Loucy (cell line): Measurements from ENCODE around the gene FOXK2.

ENCODE experiments used
- H2AFZ ChIP-seq: fragments of 200-600 bp; sonication (generic); 2 replicates; pipeline ENCODE4 v1.6.0; 2016; ENCODE audit warnings: antibody characterized with exemption, mild to moderate bottlenecking, low read length, moderate library complexity
- H3F3A ChIP-seq: fragments of 200-600 bp; 2 replicates; pipeline ENCODE4 v1.6.0; 2016; ENCODE audit warnings: antibody characterized with exemption, low read depth, mild to moderate bottlenecking
- H3K27me3 ChIP-seq: fragments of 200-600 bp; sonication (generic); 2 replicates; pipeline ENCODE4 v1.6.1; 2014; ENCODE audit warnings: low read length, mild to moderate bottlenecking; ENCODE audit not compliant: insufficient read depth, poor library complexity, severe bottlenecking
- H3K36me3 ChIP-seq: fragments of 200-600 bp; sonication (generic); 2 replicates; pipeline ENCODE4 v1.6.1; 2016; ENCODE audit warnings: low read length; ENCODE audit not compliant: insufficient read depth
- H3K4me1 ChIP-seq: fragments of 200-600 bp; sonication (generic); 2 replicates; pipeline ENCODE4 v1.5.1; 2014; ENCODE audit warnings: low read length, mild to moderate bottlenecking; ENCODE audit not compliant: insufficient read depth, poor library complexity, severe bottlenecking
- H3K4me2 ChIP-seq: fragments of 200-600 bp; sonication (generic); 2 replicates; pipeline ENCODE4 v1.6.0; 2014; ENCODE audit warnings: antibody characterized with exemption, low read length, low read depth, mild to moderate bottlenecking; ENCODE audit not compliant: poor library complexity, severe bottlenecking
- H3K4me3 ChIP-seq: fragments of 200-600 bp; sonication (generic); 2 replicates; pipeline ENCODE4 v1.5.1; 2014; ENCODE audit warnings: low read length, mild to moderate bottlenecking, mixed read lengths; ENCODE audit not compliant: poor library complexity, severe bottlenecking
- H3K79me2 ChIP-seq: fragments of 200-600 bp; sonication (generic); 2 replicates; pipeline ENCODE4 v1.6.1; 2014; ENCODE audit warnings: low read length; ENCODE audit not compliant: insufficient read depth
- H3K9ac ChIP-seq: fragments of 200-600 bp; sonication (generic); 2 replicates; pipeline ENCODE4 v1.6.0; 2014; ENCODE audit warnings: mild to moderate bottlenecking, low read depth, low read length, moderate library complexity; ENCODE audit not compliant: poor library complexity, severe bottlenecking
- H3K9me2 ChIP-seq: fragments of 200-600 bp; sonication (generic); replicated peaks from 2 replicates; pipeline ENCODE4 v1.6.1; 2016; ENCODE audit warnings: low read depth, low read length, mixed read lengths
- H3K9me3 ChIP-seq: fragments of 200-600 bp; sonication (generic); 2 replicates; pipeline ENCODE4 v1.6.1; 2014; ENCODE audit warnings: mild to moderate bottlenecking, antibody characterized with exemption, low read length, low read depth; ENCODE audit not compliant: insufficient read depth
- H4K20me1 ChIP-seq: fragments of 200-600 bp; sonication (generic); 2 replicates; pipeline ENCODE4 v1.6.0; 2014; ENCODE audit warnings: antibody characterized with exemption, low read length, mild to moderate bottlenecking; ENCODE audit not compliant: insufficient read depth, poor library complexity, severe bottlenecking
- CTCF ChIP-seq: fragments of 200-600 bp; sonication (generic); conservative IDR thresholded peaks from 2 replicates; pipeline ENCODE4 v1.5.1; 2014; ENCODE audit warnings: mild to moderate bottlenecking, antibody characterized with exemption, low read length
- EZH2phosphoT487 ChIP-seq: fragments of 200-600 bp; IDR thresholded peaks from 2 replicates; pipeline ENCODE4 v1.6.1; 2018; ENCODE audit warnings: antibody characterized with exemption, mild to moderate bottlenecking, moderate library complexity, borderline replicate concordance

The FOXK2 gene

GRCh38 chr17:82633343-82633742 lies 113.8 kb downstream of the FOXK2 start:
- H3K9me3 ChIP-seq, result no peaks in the 10 kb centered on the region
- H4K20me1 ChIP-seq, result peaks cover 28% of the 10 kb centered on the region
- H2AFZ ChIP-seq, result no peak overlapping the region
- no peaks in the 10 kb centered on the region for H3K9me2 ChIP-seq
- H3K4me1 ChIP-seq, result no peaks in the 10 kb centered on the region
- H3F3A ChIP-seq, result no peaks in the 10 kb centered on the region
- peaks cover 78% of the 10 kb centered on the region for H3K79me2 ChIP-seq
- TF ChIP-seq CTCF (no peak), EZH2phosphoT487 (no peak)
- H3K4me2 ChIP-seq, result no peak overlapping the region
- H3K4me3 ChIP-seq, result no peak overlapping the region
- no peaks in the 10 kb centered on the region for H3K27me3 ChIP-seq
- no peak overlapping the region for H3K9ac ChIP-seq
- H3K36me3 ChIP-seq, result peaks cover 60% of the 10 kb centered on the region; the same call in 1 of the 2 replicates

GRCh38 chr17:82636626-82637598 lies 117.4 kb downstream of the FOXK2 start:
- no peaks in the 10 kb centered on the region for H3K9me2 ChIP-seq
- H3K4me3 ChIP-seq, result no peak overlapping the region
- H3K9ac ChIP-seq, result no peak overlapping the region
- H4K20me1 ChIP-seq, result peaks cover 47% of the 10 kb centered on the region
- no peaks in the 10 kb centered on the region for H3K27me3 ChIP-seq
- H3K4me2 ChIP-seq, result no peak overlapping the region
- no peaks in the 10 kb centered on the region for H3F3A ChIP-seq
- no peak overlapping the region for H2AFZ ChIP-seq
- peaks cover 55% of the 10 kb centered on the region; the same call in 1 of the 2 replicates for H3K36me3 ChIP-seq
- H3K4me1 ChIP-seq, result peaks cover 4% of the 10 kb centered on the region
- no peak for TF ChIP-seq CTCF
- no peak for TF ChIP-seq EZH2phosphoT487
- H3K79me2 ChIP-seq, result peaks cover 98% of the 10 kb centered on the region
- no peaks in the 10 kb centered on the region for H3K9me3 ChIP-seq

GRCh38 chr17:82638183-82638773 lies 118.7 kb downstream of the FOXK2 start:
- Histone ChIP-seq H2AFZ (no peak overlapping the region), H3K4me2 (no peak overlapping the region), H3K79me2 (peaks cover 98% of the 10 kb centered on the region), H4K20me1 (peaks cover 46% of the 10 kb centered on the region), H3F3A (no peaks in the 10 kb centered on the region), H3K4me1 (peaks cover 11% of the 10 kb centered on the region), H3K36me3 (peaks cover 55% of the 10 kb centered on the region; the same call in 1 of the 2 replicates), H3K27me3 (no peaks in the 10 kb centered on the region), H3K4me3 (no peak overlapping the region), H3K9me3 (no peaks in the 10 kb centered on the region), H3K9ac (no peak overlapping the region), H3K9me2 (no peaks in the 10 kb centered on the region)
- no peak for TF ChIP-seq CTCF
- TF ChIP-seq EZH2phosphoT487, result no peak
